NCI-H2029 (cell line): Measurements from ENCODE around the gene TAS2R43.
"Not testable (repeated sequence)": the region's sequence is repeated elsewhere in the genome, so short reads cannot be mapped to it uniquely, and the experiment has no call there.

ENCODE experiments used
- DNase-seq: peaks from one replicate; lab custom pipeline; 2025; lab: John Stamatoyannopoulos, UW

The TAS2R43 gene

DNA sequence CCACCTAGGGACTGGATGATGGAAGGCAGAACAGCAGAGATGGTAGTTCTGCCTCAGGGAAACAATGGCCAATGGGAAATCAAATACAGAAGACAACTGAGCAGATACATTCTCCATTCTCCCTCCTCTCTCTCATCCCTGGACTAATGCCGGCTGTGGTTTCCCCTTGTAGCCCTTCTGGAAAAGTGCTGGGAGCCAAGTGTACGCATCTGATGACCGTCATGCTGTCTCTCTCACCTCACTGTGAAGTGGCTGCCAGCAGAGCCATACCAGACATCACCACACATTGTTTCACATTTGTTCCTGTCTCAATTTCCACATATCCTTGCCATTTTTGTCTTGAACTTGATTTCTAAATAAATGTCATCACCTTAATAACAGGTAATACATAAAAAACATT, 33.1 kb downstream of the TAS2R43 start:
- no peak for DNase-seq

DNA sequence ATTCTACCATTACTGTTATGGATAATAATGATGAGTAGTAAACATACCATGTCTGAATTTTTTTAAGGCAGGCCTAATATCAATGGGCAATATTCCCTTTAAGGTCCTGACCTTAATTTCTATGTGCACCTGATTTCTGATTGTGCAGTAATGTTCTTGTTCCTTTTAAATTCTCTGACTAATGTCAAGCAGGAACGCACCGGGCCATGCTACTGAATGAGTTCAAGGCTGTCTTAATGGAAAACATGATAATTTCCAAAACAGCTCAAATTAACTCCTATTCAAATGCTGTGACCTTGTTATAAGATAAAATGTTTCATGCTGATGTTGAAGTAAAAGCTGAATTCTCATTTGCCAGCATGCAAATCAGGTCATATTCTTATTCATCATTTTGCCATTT, 36.8 kb downstream of the TAS2R43 start:
- DNase-seq: no peak

DNA sequence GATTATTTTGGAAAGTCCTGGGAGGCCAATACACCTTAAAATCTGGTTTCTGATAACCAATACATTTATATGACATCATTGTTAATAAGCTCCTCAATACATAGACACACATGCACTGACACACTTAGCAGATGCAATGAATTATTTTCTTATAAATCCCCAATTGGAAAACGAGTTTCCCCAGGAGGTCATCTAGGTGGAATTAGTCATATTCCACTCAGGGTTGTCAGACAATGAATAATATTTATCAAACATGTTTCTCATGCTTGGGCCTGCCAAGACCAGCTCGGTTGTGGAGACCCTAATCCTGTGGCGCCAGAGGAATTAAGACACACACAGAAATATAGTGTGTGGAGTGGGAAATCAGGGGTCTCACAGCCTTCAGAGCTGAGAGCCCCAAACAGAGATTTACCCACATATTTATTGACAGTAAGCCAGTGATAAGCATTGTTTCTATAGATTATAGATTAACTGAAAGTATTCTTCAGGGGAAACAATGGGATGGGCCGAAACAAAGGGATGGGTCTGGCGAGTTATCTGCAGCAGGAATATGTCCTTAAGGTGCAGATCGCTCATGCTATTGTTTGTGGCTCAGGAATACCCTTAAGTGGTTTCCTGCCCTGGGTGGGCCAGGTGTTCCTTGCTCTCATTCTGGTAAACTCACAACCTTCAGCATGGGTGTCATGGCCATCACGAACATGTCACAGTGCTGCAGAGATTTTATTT, 42.1 kb downstream of the TAS2R43 start:
- DNase-seq: not testable (repeated sequence)

DNA sequence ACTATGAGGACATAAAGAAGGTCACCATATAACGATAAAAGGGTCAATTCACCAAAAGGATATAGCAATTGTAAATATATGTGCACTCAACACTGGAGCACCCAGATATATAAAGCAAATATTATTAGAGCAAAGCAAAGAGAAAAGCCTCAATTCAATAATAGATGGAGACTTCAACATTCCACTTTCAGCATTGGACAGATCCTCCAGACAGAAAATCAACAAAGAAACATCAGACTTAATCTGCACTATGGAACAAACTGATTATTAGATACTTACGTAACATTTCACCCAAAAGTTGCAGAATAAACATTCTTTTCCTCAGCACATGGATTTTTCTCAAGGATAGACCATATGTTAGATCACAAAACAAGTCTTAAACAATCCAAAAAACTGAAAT, 50.7 kb downstream of the TAS2R43 start:
- not testable (repeated sequence) for DNase-seq
